ENCODE results near the gene KLF4.

Gene KLF4

DNA sequence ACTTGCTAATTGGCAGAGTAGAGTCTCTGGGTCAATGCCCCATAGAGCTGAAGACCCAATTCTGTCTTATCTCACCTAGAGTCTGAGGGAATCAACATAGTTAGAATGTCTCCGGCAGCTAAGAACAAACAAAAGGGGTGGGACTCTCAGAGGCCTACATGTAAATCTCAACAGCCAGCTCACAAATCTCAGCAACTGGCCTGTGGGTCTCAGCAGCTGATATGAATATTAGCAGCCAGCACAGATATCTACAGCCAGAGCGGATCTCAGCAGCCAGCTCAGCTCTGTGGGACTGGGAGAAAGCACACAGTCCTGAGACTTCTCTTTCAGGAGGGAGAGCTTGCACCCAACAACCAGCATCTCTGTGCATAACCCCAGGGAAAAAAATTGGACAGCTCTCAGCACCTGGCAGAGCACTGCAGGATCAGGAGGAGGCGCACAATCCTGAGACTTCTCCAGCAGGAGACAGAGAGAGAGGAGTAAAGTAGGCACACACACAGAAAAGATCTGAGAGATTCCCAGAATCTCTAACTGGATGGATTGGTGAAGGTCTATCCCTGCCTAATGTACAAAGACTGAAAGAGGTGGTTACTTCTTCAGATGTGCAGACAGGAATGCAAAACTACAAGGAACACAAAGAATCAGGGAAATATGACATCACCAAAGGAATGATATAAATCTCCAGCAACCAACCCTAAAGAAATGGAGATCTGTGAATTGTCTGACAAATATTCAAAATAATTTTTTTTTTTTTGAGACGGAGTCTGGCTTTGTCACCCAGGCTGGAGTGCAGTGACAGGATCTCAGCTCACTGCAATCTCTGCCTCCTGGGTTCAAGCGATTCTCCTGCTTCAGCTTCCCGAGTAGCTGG, 29.2 kb downstream of the KLF4 start:
- H3K4me1 ChIP-seq: no peaks in the 10 kb centered on the region
- TF ChIP-seq, protein P1, sequence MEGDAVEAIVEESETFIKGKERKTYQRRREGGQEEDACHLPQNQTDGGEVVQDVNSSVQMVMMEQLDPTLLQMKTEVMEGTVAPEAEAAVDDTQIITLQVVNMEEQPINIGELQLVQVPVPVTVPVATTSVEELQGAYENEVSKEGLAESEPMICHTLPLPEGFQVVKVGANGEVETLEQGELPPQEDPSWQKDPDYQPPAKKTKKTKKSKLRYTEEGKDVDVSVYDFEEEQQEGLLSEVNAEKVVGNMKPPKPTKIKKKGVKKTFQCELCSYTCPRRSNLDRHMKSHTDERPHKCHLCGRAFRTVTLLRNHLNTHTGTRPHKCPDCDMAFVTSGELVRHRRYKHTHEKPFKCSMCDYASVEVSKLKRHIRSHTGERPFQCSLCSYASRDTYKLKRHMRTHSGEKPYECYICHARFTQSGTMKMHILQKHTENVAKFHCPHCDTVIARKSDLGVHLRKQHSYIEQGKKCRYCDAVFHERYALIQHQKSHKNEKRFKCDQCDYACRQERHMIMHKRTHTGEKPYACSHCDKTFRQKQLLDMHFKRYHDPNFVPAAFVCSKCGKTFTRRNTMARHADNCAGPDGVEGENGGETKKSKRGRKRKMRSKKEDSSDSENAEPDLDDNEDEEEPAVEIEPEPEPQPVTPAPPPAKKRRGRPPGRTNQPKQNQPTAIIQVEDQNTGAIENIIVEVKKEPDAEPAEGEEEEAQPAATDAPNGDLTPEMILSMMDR (IDR thresholded peaks at IDR 0.05; ENCODE audit: low read depth, low read length): no peak
- no peaks in the 10 kb centered on the region for H3K36me3 ChIP-seq
- DNase-seq: no peak
- peaks cover 8% of the 10 kb centered on the region for H3K27me3 ChIP-seq
- no peaks in the 10 kb centered on the region for H3K9me3 ChIP-seq
- H3K4me3 ChIP-seq (ENCODE audit: low read depth, low read length): no peak overlapping the region

DNA sequence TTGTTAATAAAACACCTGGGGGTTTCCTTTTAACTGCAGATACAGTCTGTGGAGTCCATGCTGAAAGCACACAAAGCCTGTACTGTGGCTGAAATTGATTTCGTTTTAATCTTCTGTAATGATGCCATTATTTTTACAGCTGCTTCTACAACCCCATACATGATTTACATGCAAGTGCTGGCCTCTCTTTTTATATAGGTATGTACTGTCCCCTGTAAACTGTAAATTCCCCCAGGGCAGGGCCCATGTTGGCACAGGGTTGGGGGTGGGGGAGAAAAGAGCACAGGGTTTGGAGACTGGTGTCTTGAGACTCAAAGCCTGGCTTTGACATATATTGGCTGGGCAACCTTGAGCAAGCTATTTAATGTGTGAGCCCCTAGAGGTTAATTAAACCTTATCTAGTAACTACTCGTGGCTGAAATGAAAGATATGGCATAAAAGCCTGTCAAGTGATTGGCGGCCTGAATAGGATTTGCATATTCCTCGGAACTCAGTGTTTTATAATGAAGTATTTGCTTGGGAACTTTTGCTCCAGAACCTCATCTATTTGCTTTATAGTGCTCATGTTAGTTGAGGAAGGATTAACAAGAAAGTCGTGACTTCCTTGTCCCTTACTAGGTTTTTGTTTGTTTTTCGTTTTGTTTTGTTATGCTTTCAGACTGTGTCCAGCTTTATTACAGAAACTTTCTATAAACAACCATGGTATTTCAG, 34.0 kb downstream of the KLF4 start:
- Histone ChIP-seq H3K9me3 (no peaks in the 10 kb centered on the region), H3K27me3 (no peaks in the 10 kb centered on the region), H3K4me3 (ENCODE audit: low read depth, low read length) (no peak overlapping the region), H3K4me1 (no peaks in the 10 kb centered on the region), H3K36me3 (no peaks in the 10 kb centered on the region)
- TF ChIP-seq, protein P1 (IDR thresholded peaks at IDR 0.05; ENCODE audit: low read depth, low read length): no peak
- no peak for DNase-seq

DNA sequence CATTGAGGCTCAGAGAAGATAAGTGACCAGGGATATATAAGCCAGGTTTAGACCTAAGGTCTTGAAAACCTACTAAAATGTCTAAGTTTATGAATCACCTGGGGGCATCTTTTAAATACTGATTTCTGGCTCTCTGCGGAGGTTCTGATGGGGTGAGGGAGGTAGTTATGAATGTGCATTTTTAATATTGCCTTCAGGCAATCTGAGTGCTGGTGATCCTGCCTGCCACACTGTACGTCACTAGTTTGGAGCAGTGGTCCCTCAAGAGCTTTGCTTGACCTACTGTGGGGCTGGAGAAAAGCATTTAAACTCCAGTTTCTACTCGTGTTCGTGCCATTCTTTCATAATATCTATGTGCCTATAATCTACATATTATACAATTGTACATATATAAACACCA, 36.1 kb downstream of the KLF4 start:
- Histone ChIP-seq H3K4me1 (no peaks in the 10 kb centered on the region), H3K27me3 (no peaks in the 10 kb centered on the region), H3K9me3 (no peaks in the 10 kb centered on the region), H3K36me3 (no peaks in the 10 kb centered on the region), H3K4me3 (ENCODE audit: low read depth, low read length) (no peak overlapping the region)
- DNase-seq: no peak
- TF ChIP-seq, protein P1 (IDR thresholded peaks at IDR 0.05; ENCODE audit: low read depth, low read length): no peak

DNA sequence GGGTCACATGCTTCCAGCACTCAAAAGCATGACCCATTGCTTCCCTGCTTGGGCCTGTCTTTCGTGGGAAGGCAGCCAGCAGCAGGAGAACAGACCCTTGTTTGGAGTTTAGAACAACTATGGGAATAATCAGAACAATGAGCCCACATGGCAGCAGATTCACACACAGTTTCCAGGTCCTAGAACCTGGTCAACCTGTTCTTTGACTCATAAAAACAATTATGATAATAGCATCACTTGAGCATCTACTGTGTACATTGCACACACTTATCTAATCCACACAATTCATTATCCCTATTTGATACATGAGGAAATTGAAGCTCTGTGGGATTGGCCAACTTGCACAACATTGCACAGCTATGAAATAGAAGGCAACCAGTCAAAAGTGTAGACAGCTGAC, 41.7 kb downstream of the KLF4 start:
- Histone ChIP-seq H3K4me1 (no peaks in the 10 kb centered on the region), H3K9me3 (no peaks in the 10 kb centered on the region), H3K36me3 (no peaks in the 10 kb centered on the region), H3K4me3 (ENCODE audit: low read depth, low read length) (no peak overlapping the region), H3K27me3 (no peaks in the 10 kb centered on the region)
- no peak for DNase-seq
- TF ChIP-seq, protein P1 (IDR thresholded peaks at IDR 0.05; ENCODE audit: low read depth, low read length): no peak

DNA sequence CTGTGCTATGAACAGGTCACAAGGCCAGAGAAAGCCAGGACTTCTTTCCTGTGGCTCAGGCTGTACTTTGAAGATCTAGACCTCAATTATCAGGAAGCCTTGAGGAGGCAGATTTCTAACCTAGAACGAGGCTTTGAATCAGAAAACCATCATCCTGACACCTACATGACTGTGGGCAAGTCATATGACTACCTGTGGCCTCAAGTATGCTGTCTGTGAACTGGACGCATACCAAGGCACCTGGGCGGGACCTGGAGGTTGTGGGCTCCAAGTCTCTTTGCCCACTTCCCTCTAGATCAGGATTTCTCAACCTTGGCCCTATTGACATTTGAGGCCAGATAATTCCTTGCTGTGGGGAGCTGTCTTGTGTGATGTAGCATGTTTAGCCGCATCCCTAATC, 42.5 kb downstream of the KLF4 start:
- no peaks in the 10 kb centered on the region for H3K27me3 ChIP-seq
- H3K4me1 ChIP-seq: no peaks in the 10 kb centered on the region
- no peaks in the 10 kb centered on the region for H3K36me3 ChIP-seq
- H3K4me3 ChIP-seq (ENCODE audit: low read depth, low read length): no peak overlapping the region
- no peak for DNase-seq
- TF ChIP-seq, protein P1 (IDR thresholded peaks at IDR 0.05; ENCODE audit: low read depth, low read length): no peak
- H3K9me3 ChIP-seq: no peaks in the 10 kb centered on the region

DNA sequence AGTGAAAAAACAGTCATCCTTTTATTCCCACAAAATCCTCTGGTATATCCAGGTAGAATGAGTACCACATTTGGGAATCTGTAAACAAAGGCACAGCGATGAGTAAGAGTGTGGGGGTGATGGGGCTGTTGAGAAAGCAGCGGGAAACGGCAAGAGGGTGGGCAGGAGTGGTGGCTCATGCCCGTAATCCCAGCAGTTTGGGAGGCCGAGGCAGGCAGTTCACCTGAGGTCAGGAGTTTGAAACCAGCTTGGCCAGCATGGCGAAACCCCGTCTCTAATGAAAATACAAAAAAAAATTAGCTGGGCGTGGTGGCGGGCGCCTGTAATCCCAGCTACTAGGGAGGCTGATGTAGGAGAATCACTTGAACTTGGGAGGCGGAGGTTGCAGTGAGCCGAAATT, 43.1 kb downstream of the KLF4 start:
- Histone ChIP-seq H3K36me3 (no peaks in the 10 kb centered on the region), H3K4me3 (ENCODE audit: low read depth, low read length) (no peak overlapping the region)
- DNase-seq: no peak

More for the DNA sequence above, 43.1 kb downstream of the KLF4 start:
- no peaks in the 10 kb centered on the region for H3K27me3 ChIP-seq
- H3K4me1 ChIP-seq: no peaks in the 10 kb centered on the region
- H3K9me3 ChIP-seq: no peaks in the 10 kb centered on the region
- TF ChIP-seq, protein P1 (IDR thresholded peaks at IDR 0.05; ENCODE audit: low read depth, low read length): no peak
